Suprapubic skin (tissue), 4 donors: ENCODE measurements around the gene CCDC88A. TPM values are rescaled to one million over a fixed set of nuclear protein-coding genes. Genes with fewer than 3 reads are reported as not detected.

Experiments
- DNase-seq, 2 donors: peaks; one replicate each; pipeline ENCODE4 v3.0.0-alpha.2; 2019; ENCODE audit warnings: low spot score in 2 of 2
- H3K27ac ChIP-seq: fragments of 200-600 bp; sonication (generic); one replicate; pipeline ENCODE4 v1.5.1; 2019
- H3K27me3 ChIP-seq: fragments of 200-600 bp; sonication (generic); one replicate; pipeline ENCODE4 v1.5.1; 2019
- H3K36me3 ChIP-seq: fragments of 200-600 bp; sonication (generic); one replicate; pipeline ENCODE4 v1.5.1; 2019
- H3K4me1 ChIP-seq: fragments of 200-600 bp; sonication (generic); one replicate; pipeline ENCODE4 v1.5.1; 2019
- H3K4me3 ChIP-seq: fragments of 200-600 bp; sonication (generic); one replicate; pipeline ENCODE4 v1.5.1; 2019; ENCODE audit warnings: mild to moderate bottlenecking
- H3K9me3 ChIP-seq: fragments of 200-600 bp; sonication (generic); one replicate; pipeline ENCODE4 v1.5.1; 2019
- CTCF ChIP-seq, 2 donors: fragments of 200-600 bp in 1 of 2; fragments of 450-650 bp in 1 of 2; sonication (generic) in 1 of 2; IDR thresholded peaks; one replicate each; pipeline ENCODE4 v1.5.1; 2016 to 2019; ENCODE audit warnings: antibody characterized with exemption in 2 of 2, mild to moderate bottlenecking in 1 of 2, moderate library complexity in 1 of 2
- EP300 ChIP-seq: sonication (generic); formaldehyde crosslinking; IDR thresholded peaks from one replicate; pipeline ENCODE4 v1.6.1; 2017; ENCODE audit warnings: antibody characterized with exemption
- POLR2A ChIP-seq, 2 donors: fragments of 450-650 bp; IDR thresholded peaks; one replicate each; pipeline ENCODE4 v1.6.1; 2017; ENCODE audit warnings: antibody characterized with exemption in 2 of 2, mild to moderate bottlenecking in 2 of 2, moderate library complexity in 2 of 2
- POLR2AphosphoS5 ChIP-seq, 3 donors: sonication (generic); formaldehyde crosslinking; IDR thresholded peaks; one replicate each; pipeline ENCODE4 v1.6.1; 2017; ENCODE audit warnings: antibody characterized with exemption in 3 of 3
- WGBS: methylation state at CpG from one replicate; pipeline ENCODE4 v1.1.5; 2018; 5-methylcytosine and 5-hydroxymethylcytosine counted together
- total RNA-seq, 4 donors: library from RNA; depleted of rRNA; stranded (reverse); fragments of >200 nt; gene quantifications; one replicate each; pipeline ENCODE4 v1.1.0, GENCODE V29; 2016

Gene CCDC88A
- total RNA-seq, 4 donors from 2014 or later: 9.0 to 25.8 (median 18.2) TPM

DNA sequence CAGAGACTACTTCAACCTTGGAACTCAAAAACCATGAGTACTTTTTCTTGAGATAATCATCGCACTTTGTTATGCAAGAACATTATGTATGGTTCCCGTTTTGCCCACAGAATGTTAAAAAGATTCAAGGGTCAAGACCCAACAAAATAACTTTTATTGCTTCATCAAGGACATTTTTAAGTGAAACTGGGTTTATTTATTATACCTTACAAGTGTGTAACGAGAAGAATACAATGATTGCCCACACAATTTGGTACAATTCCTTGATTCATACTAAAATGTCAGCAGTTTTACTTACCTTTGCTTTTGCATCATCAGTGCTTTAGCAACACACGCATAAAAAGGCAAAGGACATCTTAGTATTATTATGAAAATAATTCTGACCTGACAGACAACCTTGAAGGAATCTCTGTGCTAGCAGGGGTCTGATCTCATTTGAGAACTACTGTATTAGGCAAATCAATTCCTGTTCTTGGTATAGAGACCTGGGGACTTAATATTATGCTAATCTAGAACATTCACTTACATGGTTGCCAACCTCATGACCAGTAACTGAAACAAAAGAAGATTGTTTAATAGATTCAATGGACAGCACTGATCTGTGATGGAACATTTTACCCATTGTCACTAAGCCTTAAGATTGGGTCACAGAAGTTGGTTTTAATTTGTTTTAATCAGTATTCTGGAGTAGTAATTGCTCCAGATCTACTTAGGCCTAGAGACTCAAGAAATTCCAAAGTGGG is 16.2 kb downstream of the CCDC88A start:
- 85% methylated on average over 4 of the region's 4 CpGs for WGBS
- H3K4me3 ChIP-seq: no peak overlapping the region
- DNase-seq: no peak
- H3K27me3 ChIP-seq: no peaks in the 10 kb centered on the region
- no peak for TF ChIP-seq EP300
- TF ChIP-seq POLR2AphosphoS5 (IDR thresholded peaks at IDR 0.05): no peak
- no peak for TF ChIP-seq POLR2A (IDR thresholded peaks at IDR 0.05)
- TF ChIP-seq CTCF (IDR thresholded peaks at IDR 0.05): no peak
- H3K36me3 ChIP-seq: peaks cover 8% of the 10 kb centered on the region
- no peak overlapping the region for H3K27ac ChIP-seq
- no peaks in the 10 kb centered on the region for H3K9me3 ChIP-seq
- no peaks in the 10 kb centered on the region for H3K4me1 ChIP-seq

DNA sequence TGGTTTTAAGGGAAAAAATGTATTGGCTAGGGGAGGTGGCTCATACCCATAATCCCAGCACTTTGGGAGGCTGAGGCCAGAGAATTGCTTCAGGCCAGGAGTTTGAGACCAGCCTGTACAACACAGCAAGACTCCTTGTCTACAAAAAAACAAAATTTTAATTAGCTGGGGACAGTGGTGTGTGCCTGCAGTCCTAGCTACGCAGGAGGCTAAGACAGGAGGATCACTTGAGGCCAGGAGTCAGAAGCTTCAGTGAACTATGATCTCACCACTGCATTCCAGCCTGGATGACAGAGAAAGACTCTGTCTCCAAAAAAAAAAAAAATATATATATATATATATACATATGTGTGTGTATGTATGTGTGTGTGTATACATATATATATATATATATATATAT is 18.5 kb downstream of the CCDC88A start:
- no peaks in the 10 kb centered on the region for H3K9me3 ChIP-seq
- no peak for TF ChIP-seq POLR2A (IDR thresholded peaks at IDR 0.05)
- no peak overlapping the region for H3K27ac ChIP-seq
- no peaks in the 10 kb centered on the region for H3K4me1 ChIP-seq
- H3K4me3 ChIP-seq: no peak overlapping the region
- DNase-seq: no peak
- H3K36me3 ChIP-seq: peaks cover 8% of the 10 kb centered on the region
- WGBS: 85% methylated on average over 1 of the region's 1 CpG
- H3K27me3 ChIP-seq: no peaks in the 10 kb centered on the region

- Histone ChIP-seq H3K4me1 (no peaks in the 10 kb centered on the region), H3K27ac (no peak overlapping the region), H3K36me3 (peaks cover under 1% of the 10 kb centered on the region), H3K27me3 (no peaks in the 10 kb centered on the region), H3K4me3 (no peak overlapping the region), H3K9me3 (no peaks in the 10 kb centered on the region)
- no peak for DNase-seq
- TF ChIP-seq POLR2A (IDR thresholded peaks at IDR 0.05) (no peak), CTCF (IDR thresholded peaks at IDR 0.05) (no peak), POLR2AphosphoS5 (IDR thresholded peaks at IDR 0.05) (no peak), EP300 (no peak)
- WGBS: 78% methylated on average over 2 of the region's 2 CpGs
Observed at GRCh38 chr2:55400332-55400731, 19.3 kb downstream of the CCDC88A start.

DNA sequence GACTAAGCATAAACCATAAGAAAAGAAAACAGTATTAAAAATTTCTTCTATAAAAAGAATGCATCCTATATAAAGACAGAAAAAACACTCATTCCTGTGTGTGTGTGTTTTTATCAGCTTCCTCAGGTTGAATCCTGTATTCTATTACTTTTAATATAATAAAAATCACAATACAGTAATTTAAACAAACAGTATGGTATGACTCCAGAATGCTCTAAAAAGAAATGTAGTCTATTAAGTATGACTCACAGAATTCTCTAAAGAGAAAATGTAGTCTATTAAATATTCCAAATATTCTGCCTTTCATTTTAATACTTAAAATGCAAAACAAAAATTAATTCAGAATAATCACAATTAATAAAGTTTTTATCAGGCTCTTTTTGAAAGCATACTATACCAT is 19.8 kb downstream of the CCDC88A start:
- Histone ChIP-seq H3K36me3 (no peaks in the 10 kb centered on the region), H3K27ac (no peak overlapping the region), H3K27me3 (no peaks in the 10 kb centered on the region), H3K9me3 (no peaks in the 10 kb centered on the region), H3K4me1 (no peaks in the 10 kb centered on the region), H3K4me3 (no peak overlapping the region)
- TF ChIP-seq POLR2AphosphoS5 (IDR thresholded peaks at IDR 0.05) (no peak), CTCF (IDR thresholded peaks at IDR 0.05) (no peak), EP300 (no peak), POLR2A (IDR thresholded peaks at IDR 0.05) (no peak)
- no peak for DNase-seq

GRCh38 chr2:55395724-55396605 is 23.7 kb downstream of the CCDC88A start:
- Histone ChIP-seq H3K27ac (no peak overlapping the region), H3K4me3 (no peak overlapping the region), H3K9me3 (no peaks in the 10 kb centered on the region), H3K36me3 (no peaks in the 10 kb centered on the region), H3K27me3 (no peaks in the 10 kb centered on the region), H3K4me1 (no peaks in the 10 kb centered on the region)
- DNase-seq: no peak
- TF ChIP-seq EP300 (no peak), POLR2A (IDR thresholded peaks at IDR 0.05) (no peak), CTCF (IDR thresholded peaks at IDR 0.05) (no peak), POLR2AphosphoS5 (IDR thresholded peaks at IDR 0.05) (no peak)
- 69% methylated on average over 2 of the region's 2 CpGs for WGBS
